Body of pancreas (tissue), 4 donors: ENCODE data around the gene OR52E2. TPM values are rescaled to one million over a fixed set of nuclear protein-coding genes. Genes with fewer than 3 reads are reported as not detected.

Experiments
- ATAC-seq: fragments of 150-250 bp; one replicate; pipeline ENCODE4 v1.9.1; 2016
- DNase-seq, 4 donors: peaks; one replicate each; pipeline ENCODE4 v3.0.0-alpha.2; 2019
- H3K27ac ChIP-seq, 4 donors: fragments of 200-600 bp; sonication (generic); 1 replicate in 3 of 4; 2 replicates in 1 of 4; pipeline versions ENCODE4 v1.5.1 to v1.6.1; 2016 to 2019; ENCODE audit warnings: mild to moderate bottlenecking in 1 of 4, mixed read lengths in 1 of 4, moderate library complexity in 1 of 4
- H3K27me3 ChIP-seq, 2 donors: fragments of 200-600 bp; sonication (generic); one replicate each; pipeline ENCODE4 v1.6.0; 2016; ENCODE audit warnings: mild to moderate bottlenecking in 1 of 2
- H3K36me3 ChIP-seq, 2 donors: fragments of 200-600 bp; sonication (generic); replicated peaks in 1 of 2; 2 replicates each; pipeline ENCODE4 v1.5.1; 2016; ENCODE audit warnings: low read depth in 2 of 2; ENCODE audit not compliant: insufficient read depth in 1 of 2
- H3K4me1 ChIP-seq: fragments of 200-600 bp; sonication (generic); one replicate; pipeline ENCODE4 v1.6.0; 2016
- H3K4me3 ChIP-seq, 2 donors: fragments of 200-600 bp; sonication (generic); 1 replicate in 1 of 2; 2 replicates in 1 of 2; pipeline ENCODE4 v1.5.1; 2016 to 2019
- H3K9me3 ChIP-seq, 3 donors: fragments of 200-600 bp; sonication (generic); 1 replicate in 2 of 3; 2 replicates in 1 of 3; pipeline ENCODE4 v1.5.1; 2016
- CTCF ChIP-seq, 7 experiments: fragments of 450-650 bp in 4 of 7; fragments of 200-600 bp in 3 of 7; sonication (generic) in 3 of 7; IDR thresholded peaks; one replicate each; pipeline ENCODE4 v1.5.1; 2016 to 2019; ENCODE audit warnings: antibody characterized with exemption in 7 of 7
- POLR2A ChIP-seq, 3 donors: fragments of 450-650 bp; IDR thresholded peaks; one replicate each; pipeline ENCODE4 v1.6.1; 2016; ENCODE audit warnings: antibody characterized with exemption in 3 of 3, mild to moderate bottlenecking in 2 of 3
- WGBS, 2 donors: methylation state at CpG; one replicate each; pipeline ENCODE4 v1.1.5; 2017; 5-methylcytosine and 5-hydroxymethylcytosine counted together
- intact Hi-C: fragments of 100-400 bp; cut with DNase I; formaldehyde crosslinking; loops from one replicate; pipeline ENCODE4 v1.15.1; 2023
- total RNA-seq, 2 donors: library from RNA; depleted of rRNA; stranded (reverse); fragments of >200 nt; gene quantifications; one replicate each; pipeline ENCODE4 v1.1.0, GENCODE V29; 2016

Gene OR52E2
- not detected for total RNA-seq

- WGBS, 2 donors: 81 to 85% methylated on average over 3 of the region's 3 CpGs
These were observed at the start of gene OR52E2 for GRCh38 chr11:5059391-5059790. Gene OR52E2 (minus strand): TSS chr11:5059627. CDS start chr11:5059627, 0 bp downstream.

GRCh38 chr11:5107285-5107684 lies 47.9 kb upstream of the OR52E2 start:
- H3K27me3 ChIP-seq: no peaks in the 10 kb centered on the region
- H3K9me3 ChIP-seq: no peaks in the 10 kb centered on the region
- no peaks in the 10 kb centered on the region for H3K4me1 ChIP-seq
- no peak for DNase-seq
- ATAC-seq: no peak
- TF ChIP-seq POLR2A (IDR thresholded peaks at IDR 0.05) (no peak), CTCF (IDR thresholded peaks at IDR 0.05) (no peak)
- H3K4me3 ChIP-seq: no peak overlapping the region
- no peaks in the 10 kb centered on the region for H3K36me3 ChIP-seq
- WGBS, 2 donors: 57% methylated on average over 3 of the region's 3 CpGs
- no peak overlapping the region for H3K27ac ChIP-seq
- intact Hi-C loops: no loop called here

More at GRCh38 chr11:5059391-5059790, at the start of gene OR52E2:
- no peaks in the 10 kb centered on the region for H3K4me1 ChIP-seq
- ATAC-seq: no peak
- DNase-seq: no peak
- TF ChIP-seq POLR2A (IDR thresholded peaks at IDR 0.05) (no peak), CTCF (IDR thresholded peaks at IDR 0.05) (no peak)
- intact Hi-C loops: no loop called here
- no peaks in the 10 kb centered on the region for H3K27me3 ChIP-seq
- no peak within 1 kb of the TSS for H3K4me3 ChIP-seq
- no peaks in the 10 kb centered on the region for H3K36me3 ChIP-seq
- H3K27ac ChIP-seq: no peak within 1 kb of the TSS
- H3K9me3 ChIP-seq: no peaks in the 10 kb centered on the region

GRCh38 chr11:5103066-5103465 lies 43.6 kb upstream of the OR52E2 start:
- H3K4me3 ChIP-seq: no peak overlapping the region
- no peaks in the 10 kb centered on the region for H3K27me3 ChIP-seq
- H3K27ac ChIP-seq: no peak overlapping the region
- no peaks in the 10 kb centered on the region for H3K9me3 ChIP-seq
- H3K36me3 ChIP-seq: no peaks in the 10 kb centered on the region
- ATAC-seq (no peak), DNase-seq (no peak)
- intact Hi-C loops: no loop called here
- TF ChIP-seq CTCF (IDR thresholded peaks at IDR 0.05) (no peak), POLR2A (IDR thresholded peaks at IDR 0.05) (no peak)
- H3K4me1 ChIP-seq: no peaks in the 10 kb centered on the region

GRCh38 chr11:5102246-5102645 lies 42.8 kb upstream of the OR52E2 start:
- 50 to 51% methylated on average over 2 of the region's 2 CpGs for WGBS, 2 donors
- no peak overlapping the region for H3K4me3 ChIP-seq
- no peak overlapping the region for H3K27ac ChIP-seq
- ATAC-seq (no peak), DNase-seq (no peak)
- no peaks in the 10 kb centered on the region for H3K36me3 ChIP-seq
- intact Hi-C loops: no loop called here
- no peaks in the 10 kb centered on the region for H3K4me1 ChIP-seq
- no peaks in the 10 kb centered on the region for H3K27me3 ChIP-seq
- H3K9me3 ChIP-seq: no peaks in the 10 kb centered on the region
- TF ChIP-seq POLR2A (IDR thresholded peaks at IDR 0.05): no peak
- no peak for TF ChIP-seq CTCF (IDR thresholded peaks at IDR 0.05)

- no peaks in the 10 kb centered on the region for H3K27me3 ChIP-seq
- 59 to 66% methylated on average over 2 of the region's 2 CpGs for WGBS, 2 donors
- TF ChIP-seq CTCF (IDR thresholded peaks at IDR 0.05) (no peak), POLR2A (IDR thresholded peaks at IDR 0.05) (no peak)
- H3K36me3 ChIP-seq: no peaks in the 10 kb centered on the region
- H3K27ac ChIP-seq: no peak overlapping the region
- intact Hi-C loops: no loop called here
- no peaks in the 10 kb centered on the region for H3K9me3 ChIP-seq
- DNase-seq: no peak
- no peaks in the 10 kb centered on the region for H3K4me1 ChIP-seq
- no peak for ATAC-seq
- no peak overlapping the region for H3K4me3 ChIP-seq
These were observed 36.6 kb upstream of the OR52E2 start for GRCh38 chr11:5096011-5096410.
